HT1080 (cell line): ENCODE measurements around the gene AIF1. TPM values are rescaled to one million over a fixed set of nuclear protein-coding genes. Genes with fewer than 3 reads are reported as not detected.
A peak's percentile ranks its signal among the peaks of the same experiment; 100 is the strongest.

Experiments used
- DNase-seq: peaks from one replicate; pipeline ENCODE4 v3.0.0-alpha.2; 2015; ENCODE audit warnings: low read depth
- total RNA-seq: library from RNA; depleted of rRNA; stranded (reverse); fragments of >200 nt; shearing (Covaris generic); gene quantifications from 2 replicates; pipeline ENCODE4 v1.2.3, GENCODE V29; 2014

The AIF1 gene
- total RNA-seq, 1 experiment from 2014 or later, result not detected

- DNase-seq, result peak; percentile 99
Measured at GRCh38 chr6:31619805-31620585, 5.0 kb downstream of the AIF1 start.

- peak; percentile 62 for DNase-seq
Measured at GRCh38 chr6:31620586-31621319, 5.7 kb downstream of the AIF1 start, which contains the start of gene PRRC2A. PRRC2A (plus strand) TSS chr6:31620715; CDS start chr6:31622790, 2,075 bp downstream.

DNA sequence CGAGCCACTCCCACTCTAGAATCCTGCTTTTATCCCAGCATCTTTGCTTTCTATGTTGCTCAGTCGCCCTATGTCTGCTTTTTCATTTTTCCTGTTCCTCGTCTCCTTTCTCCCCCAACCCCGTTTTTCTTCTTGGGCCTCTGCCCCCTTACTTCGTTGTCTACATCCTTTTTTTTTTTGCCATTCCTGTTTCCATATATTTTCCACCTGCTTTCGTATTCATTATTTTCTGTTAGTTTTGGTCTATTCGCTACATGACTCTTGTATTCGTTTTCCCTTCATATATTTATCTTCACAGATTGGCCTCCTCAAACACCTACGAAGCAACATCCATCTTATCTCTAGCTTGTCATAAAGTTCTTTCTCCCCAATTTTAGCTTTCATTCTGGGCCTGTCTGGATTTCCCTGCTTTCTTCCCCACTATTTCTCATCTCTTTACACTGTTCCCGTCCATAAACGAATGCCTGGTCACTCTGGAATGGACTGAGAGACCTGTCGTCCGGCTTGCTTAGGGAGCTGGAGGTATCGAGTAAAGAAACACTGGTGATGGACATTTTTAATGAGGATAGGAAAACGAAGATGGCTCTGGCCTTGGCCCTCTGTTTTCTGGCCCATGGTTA lies 6.4 kb downstream of the AIF1 start:
- DNase-seq, result no peak

GRCh38 chr6:31621991-31622390 lies 7.0 kb downstream of the AIF1 start:
- DNase-seq, result no peak

GRCh38 chr6:31622684-31623091 lies 7.7 kb downstream of the AIF1 start:
- DNase-seq, result no peak

- no peak for DNase-seq
Measured at GRCh38 chr6:31624070-31624469, 9.0 kb downstream of the AIF1 start.

DNA sequence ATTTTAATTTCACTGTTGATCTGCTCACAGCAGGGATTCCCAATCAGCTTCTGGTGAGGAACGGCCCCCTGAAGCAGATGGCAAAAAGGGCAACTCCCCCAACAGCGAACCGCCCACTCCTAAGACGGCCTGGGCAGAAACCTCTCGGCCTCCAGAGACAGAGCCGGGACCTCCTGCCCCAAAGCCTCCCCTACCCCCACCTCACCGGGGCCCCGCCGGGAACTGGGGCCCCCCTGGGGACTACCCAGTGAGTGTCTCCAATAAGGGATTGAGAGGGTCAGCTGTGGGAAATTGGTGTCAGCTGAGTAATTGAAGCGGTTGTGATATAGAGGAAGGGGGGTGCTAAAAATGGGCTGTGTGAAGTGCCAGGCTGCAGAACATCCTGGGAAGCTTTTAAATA lies 11.9 kb downstream of the AIF1 start:
- no peak for DNase-seq

DNA sequence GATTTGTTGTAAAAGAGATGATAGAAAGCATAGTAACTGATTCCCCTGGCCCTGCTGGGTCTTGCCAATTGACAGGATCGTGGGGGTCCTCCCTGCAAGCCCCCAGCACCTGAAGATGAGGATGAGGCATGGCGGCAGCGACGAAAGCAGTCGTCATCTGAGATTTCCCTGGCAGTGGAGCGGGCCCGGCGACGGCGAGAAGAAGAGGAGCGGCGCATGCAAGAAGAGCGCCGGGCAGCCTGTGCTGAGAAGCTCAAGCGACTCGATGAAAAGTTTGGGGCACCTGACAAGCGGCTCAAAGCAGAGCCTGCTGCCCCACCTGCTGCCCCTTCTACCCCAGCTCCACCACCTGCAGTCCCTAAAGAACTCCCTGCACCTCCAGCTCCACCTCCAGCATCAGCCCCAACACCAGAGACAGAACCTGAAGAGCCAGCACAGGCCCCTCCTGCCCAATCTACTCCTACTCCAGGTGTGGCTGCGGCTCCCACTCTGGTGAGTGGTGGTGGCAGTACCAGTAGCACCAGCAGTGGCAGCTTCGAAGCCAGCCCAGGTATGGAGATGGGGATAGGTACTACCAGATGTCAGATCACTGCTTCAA lies 12.8 kb downstream of the AIF1 start:
- DNase-seq, result no peak

GRCh38 chr6:31629014-31629413 lies 14.0 kb downstream of the AIF1 start:
- no peak for DNase-seq

- no peak for DNase-seq
Measured at GRCh38 chr6:31630177-31630934, 15.3 kb downstream of the AIF1 start.

DNA sequence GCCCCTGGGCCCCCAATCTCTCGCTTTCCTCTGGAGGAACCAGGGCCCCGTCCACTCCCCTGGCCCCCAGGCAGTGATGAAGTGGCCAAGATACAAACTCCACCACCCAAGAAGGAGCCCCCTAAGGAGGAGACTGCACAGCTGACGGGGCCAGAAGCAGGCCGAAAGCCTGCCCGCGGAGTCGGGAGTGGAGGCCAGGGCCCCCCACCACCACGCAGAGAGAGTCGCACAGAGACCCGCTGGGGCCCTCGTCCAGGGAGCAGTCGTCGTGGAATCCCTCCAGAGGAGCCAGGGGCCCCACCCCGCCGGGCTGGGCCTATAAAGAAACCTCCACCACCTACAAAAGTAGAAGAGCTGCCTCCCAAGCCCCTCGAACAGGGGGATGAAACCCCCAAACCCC lies 16.2 kb downstream of the AIF1 start:
- DNase-seq, result no peak

GRCh38 chr6:31631681-31632278 lies 16.7 kb downstream of the AIF1 start:
- DNase-seq, result no peak

DNA sequence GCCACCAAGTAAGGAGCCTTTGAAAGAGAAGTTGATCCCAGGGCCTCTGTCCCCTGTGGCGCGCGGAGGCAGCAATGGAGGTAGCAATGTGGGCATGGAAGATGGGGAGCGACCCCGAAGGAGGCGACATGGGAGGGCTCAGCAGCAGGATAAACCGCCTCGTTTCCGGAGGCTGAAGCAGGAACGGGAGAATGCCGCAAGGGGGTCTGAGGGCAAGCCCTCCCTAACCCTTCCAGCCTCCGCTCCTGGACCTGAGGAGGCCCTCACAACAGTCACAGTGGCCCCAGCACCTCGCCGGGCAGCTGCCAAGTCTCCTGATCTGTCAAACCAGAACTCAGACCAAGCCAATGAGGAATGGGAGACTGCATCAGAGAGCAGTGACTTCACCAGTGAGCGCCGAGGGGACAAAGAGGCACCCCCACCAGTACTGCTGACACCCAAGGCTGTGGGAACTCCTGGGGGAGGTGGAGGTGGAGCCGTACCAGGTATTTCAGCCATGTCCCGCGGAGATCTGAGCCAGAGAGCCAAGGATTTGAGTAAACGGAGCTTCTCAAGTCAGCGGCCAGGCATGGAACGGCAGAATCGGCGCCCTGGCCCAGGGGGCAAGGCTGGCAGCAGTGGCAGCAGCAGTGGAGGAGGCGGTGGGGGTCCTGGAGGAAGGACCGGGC lies 17.4 kb downstream of the AIF1 start:
- DNase-seq, result no peak

DNA sequence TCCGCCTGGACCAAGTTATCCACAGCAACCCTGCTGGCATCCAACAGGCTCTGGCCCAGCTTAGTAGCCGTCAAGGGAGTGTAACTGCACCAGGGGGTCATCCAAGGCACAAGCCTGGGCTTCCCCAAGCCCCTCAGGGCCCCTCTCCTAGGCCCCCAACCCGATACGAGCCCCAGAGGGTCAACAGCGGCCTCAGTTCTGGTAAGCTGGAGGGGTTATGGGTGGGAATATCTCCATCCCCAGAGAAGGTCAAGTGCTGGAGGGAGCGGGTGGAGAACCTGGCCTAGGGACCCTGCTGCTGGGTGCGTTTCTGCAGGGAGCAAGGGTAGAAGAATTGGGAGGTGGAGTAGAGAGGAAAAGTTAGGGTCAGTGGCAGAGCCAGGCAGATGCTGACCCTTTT lies 18.4 kb downstream of the AIF1 start:
- DNase-seq, result no peak

- no peak for DNase-seq
Measured at GRCh38 chr6:31634131-31634530, 19.1 kb downstream of the AIF1 start.

GRCh38 chr6:31634969-31635575 lies 20.0 kb downstream of the AIF1 start:
- DNase-seq, result no peak

DNA sequence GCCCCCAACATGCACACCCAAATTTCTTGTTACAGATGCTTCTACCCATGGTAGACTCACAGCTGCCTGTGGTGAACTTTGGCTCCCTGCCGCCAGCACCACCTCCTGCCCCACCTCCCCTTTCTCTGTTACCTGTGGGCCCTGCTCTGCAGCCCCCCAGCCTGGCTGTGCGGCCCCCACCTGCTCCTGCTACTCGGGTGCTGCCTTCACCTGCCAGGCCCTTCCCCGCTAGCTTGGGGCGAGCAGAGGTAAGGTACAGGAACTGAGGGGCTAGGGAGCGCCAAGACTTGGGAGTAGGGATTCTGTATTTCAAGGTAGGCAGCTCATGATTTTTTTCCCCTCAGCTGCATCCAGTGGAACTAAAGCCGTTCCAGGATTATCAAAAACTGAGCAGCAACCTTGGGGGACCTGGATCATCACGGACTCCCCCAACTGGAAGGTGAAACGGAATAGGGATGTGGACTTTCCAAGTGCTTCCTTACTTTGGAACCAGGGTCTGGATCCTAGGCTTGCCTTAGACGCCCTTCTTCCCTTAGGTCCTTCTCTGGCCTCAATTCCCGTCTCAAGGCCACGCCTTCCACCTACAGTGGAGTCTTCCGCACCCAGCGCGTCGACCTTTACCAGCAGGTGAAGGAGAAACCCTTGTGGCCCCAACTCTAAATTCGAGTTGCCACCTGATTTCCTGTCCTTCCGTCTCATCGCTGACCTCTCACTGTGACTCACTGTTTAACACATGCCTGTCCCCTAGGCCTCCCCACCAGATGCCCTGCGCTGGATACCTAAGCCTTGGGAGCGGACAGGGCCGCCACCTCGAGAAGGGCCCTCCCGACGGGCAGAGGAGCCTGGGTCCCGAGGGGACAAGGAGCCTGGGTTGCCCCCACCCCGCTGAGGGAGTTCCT lies 21.9 kb downstream of the AIF1 start:
- DNase-seq, result no peak

GRCh38 chr6:31639043-31639442 lies 24.0 kb downstream of the AIF1 start:
- DNase-seq, result no peak

DNA sequence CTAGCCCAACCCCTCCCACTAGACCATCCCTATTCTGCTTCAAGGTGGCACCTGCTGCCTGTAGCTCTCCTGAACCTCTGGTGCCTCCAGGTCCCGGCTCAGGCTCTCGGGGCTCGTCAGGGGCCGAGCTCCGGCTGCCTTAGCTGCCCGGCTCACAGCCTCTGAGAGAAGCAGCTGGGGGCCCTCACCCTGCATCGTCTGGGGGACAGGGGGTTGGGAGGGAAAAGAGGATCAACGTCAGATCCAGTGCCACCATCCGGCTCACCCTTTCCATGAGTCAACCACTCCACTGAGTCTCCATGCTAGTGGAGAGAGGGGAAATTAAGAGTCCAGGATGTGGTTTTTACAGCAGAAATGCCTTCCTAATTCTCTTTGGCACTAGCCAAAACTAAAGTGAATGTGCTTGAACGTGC lies 24.4 kb downstream of the AIF1 start:
- peak; percentile 85 for DNase-seq
